GM19452 (cell line): ENCODE data around the gene APOO.
"Not testable (repeated sequence)": the region's sequence is repeated elsewhere in the genome, so short reads cannot be mapped to it uniquely, and the experiment has no call there.

Experiments used
- ATAC-seq: cut with Tn5 transposase; IDR thresholded peaks from one replicate; pipeline ENCODE4 v1.9.1; 2021; ENCODE audit not compliant: unreplicated experiment

The APOO gene

GRCh38 chrX:23904096-23904495 lies 3.6 kb downstream of the APOO start:
- ATAC-seq = no peak

GRCh38 chrX:23902419-23902818 lies 5.3 kb downstream of the APOO start:
- no peak for ATAC-seq

GRCh38 chrX:23901805-23902204 lies 5.9 kb downstream of the APOO start:
- ATAC-seq = peak; percentile 58

GRCh38 chrX:23901060-23901459 lies 6.7 kb downstream of the APOO start:
- ATAC-seq = no peak

- no peak for ATAC-seq
Observed at GRCh38 chrX:23900220-23900797, 7.4 kb downstream of the APOO start.

GRCh38 chrX:23898412-23898959 lies 9.3 kb downstream of the APOO start:
- no peak for ATAC-seq

GRCh38 chrX:23896981-23897380 lies 10.8 kb downstream of the APOO start:
- ATAC-seq = no peak

- ATAC-seq = not testable (repeated sequence)
Observed at GRCh38 chrX:23896539-23896938, 11.2 kb downstream of the APOO start.

- ATAC-seq = not testable (repeated sequence)
Observed at GRCh38 chrX:23894993-23895392, 12.7 kb downstream of the APOO start.

- no peak for ATAC-seq
Observed at GRCh38 chrX:23890933-23891332, 16.8 kb downstream of the APOO start.

- no peak for ATAC-seq
Observed at GRCh38 chrX:23888887-23889501, 18.7 kb downstream of the APOO start.

- ATAC-seq = no peak
Observed at GRCh38 chrX:23887918-23888317, 19.8 kb downstream of the APOO start.

- no peak for ATAC-seq
Observed at GRCh38 chrX:23887451-23887850, 20.3 kb downstream of the APOO start.

GRCh38 chrX:23885803-23886202 lies 21.9 kb downstream of the APOO start:
- ATAC-seq = no peak

GRCh38 chrX:23884427-23885024 lies 23.2 kb downstream of the APOO start:
- no peak for ATAC-seq

- ATAC-seq = no peak
Observed at GRCh38 chrX:23883737-23884354, 23.9 kb downstream of the APOO start.

- no peak for ATAC-seq
Observed at GRCh38 chrX:23879380-23880090, 28.2 kb downstream of the APOO start.

GRCh38 chrX:23871905-23872546 lies 35.7 kb downstream of the APOO start:
- ATAC-seq = no peak

- no peak for ATAC-seq
Observed at GRCh38 chrX:23870041-23870440, 37.7 kb downstream of the APOO start.

GRCh38 chrX:23864742-23865326 lies 42.9 kb downstream of the APOO start:
- ATAC-seq = no peak
